ENCODE data around the gene C12orf50.
"Not testable (repeated sequence)": the region's sequence is repeated elsewhere in the genome, so short reads cannot be mapped to it uniquely, and the experiment has no call there.

C12orf50 gene

DNA sequence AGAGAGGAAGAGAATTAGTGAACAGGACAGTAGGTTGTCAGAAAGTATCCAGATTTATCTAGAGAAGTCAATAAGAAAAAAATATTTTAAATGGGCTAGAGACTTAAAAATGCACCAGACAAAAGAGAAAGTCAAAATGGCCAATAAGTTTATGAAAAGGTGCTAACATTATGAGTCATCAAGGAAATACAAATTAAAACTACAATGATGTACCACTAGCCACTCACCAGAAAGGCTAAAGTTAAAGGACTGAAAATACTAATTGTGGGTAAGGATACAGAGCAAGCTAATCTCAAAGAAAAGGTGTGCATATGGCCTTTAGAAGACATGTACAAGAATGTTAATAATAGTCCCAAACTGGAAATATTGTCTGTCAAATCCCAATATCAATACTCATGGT is 37.7 kb downstream of the C12orf50 start:
- in situ Hi-C loops (cut with HindIII; ENCODE audit: low sequenced_read_pairs) = no loop called here

DNA sequence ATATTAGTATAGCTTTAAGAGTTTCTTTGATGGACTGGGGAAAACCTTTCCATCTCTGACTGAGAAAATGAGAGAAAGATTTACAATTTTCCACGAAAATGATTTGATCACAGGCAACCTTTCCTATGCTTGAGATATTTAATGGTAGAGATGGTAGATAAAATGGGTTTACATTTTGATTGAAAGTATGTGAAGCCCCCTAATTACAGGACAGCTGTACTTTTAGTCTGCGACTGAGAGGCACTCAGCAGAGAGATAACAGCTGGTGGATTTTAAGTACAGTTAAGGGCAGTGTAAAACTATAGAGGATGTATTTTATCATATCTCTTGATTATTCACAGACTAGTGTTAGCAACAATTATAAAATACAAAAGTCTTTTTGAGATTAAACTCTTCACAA is 40.7 kb downstream of the C12orf50 start:
- in situ Hi-C loops (cut with HindIII; ENCODE audit: low sequenced_read_pairs) = no loop called here

DNA sequence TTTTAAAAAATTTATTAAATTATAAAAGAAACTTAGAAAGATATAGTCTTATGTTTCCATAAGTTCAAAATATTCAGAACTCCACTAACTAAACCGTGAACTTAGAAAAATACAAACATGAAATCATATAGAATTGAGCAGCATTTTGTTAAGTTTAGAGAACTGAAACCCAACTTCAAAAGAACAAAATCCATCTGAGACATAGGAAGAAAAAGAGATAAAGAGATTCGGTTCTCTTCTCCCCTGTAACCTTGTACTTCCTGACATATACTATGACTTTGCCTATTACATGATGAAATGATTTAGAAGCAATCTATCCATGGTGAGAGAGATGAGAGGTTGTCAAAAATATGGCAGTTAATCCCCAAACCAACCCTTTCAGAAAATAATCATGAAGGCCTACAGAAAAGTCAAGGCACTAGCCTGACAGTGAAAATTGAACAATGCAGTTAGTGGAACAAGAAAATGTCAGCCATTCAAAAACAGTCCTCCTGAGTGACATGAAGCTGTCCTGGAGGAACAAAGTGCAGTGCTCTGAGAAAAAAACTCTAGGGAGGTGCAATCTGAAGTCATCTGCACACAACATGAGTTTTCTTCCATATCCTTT is 44.0 kb downstream of the C12orf50 start:
- in situ Hi-C loops (cut with HindIII; ENCODE audit: low sequenced_read_pairs) = no loop called here

DNA sequence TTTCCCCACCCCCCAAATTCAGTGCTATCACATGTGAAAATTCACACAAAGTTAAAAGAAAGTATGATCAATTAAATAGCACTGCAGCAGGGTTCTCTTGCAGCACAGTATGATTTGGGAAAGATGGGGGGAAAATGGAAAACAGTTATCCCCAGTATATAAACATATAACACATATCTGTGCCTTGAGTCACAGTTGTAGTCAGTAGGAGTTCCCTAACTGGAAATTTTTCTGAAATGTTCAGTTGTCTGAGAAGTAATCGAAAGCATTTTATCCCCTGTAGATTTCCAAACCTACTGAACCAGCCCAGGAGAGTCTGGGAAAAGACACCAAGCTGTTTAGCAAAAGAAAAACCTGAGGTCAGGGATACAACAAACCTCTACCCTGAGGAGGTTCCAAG is 47.0 kb downstream of the C12orf50 start:
- in situ Hi-C loops (cut with HindIII; ENCODE audit: low sequenced_read_pairs) = no loop called here

DNA sequence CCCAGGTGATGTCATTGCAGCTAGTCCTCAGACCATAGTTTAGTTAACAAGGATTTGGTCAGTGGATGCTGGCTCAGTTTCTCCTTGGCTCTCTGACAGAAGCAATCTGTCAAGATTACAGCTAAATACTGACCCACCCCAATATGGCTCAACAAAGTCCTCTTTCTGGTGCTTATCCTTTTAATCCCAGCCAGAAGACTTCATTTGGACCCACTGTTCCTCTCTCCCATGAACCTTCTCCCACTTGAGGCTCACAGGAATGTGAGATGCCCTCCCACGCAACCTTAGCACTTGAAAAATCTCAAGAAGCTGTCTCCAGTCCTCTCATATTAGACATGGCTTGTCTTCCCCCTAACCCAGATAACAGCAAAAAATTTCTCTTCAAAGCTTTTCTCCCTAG is 47.7 kb downstream of the C12orf50 start:
- in situ Hi-C loops (cut with HindIII; ENCODE audit: low sequenced_read_pairs) = no loop called here

DNA sequence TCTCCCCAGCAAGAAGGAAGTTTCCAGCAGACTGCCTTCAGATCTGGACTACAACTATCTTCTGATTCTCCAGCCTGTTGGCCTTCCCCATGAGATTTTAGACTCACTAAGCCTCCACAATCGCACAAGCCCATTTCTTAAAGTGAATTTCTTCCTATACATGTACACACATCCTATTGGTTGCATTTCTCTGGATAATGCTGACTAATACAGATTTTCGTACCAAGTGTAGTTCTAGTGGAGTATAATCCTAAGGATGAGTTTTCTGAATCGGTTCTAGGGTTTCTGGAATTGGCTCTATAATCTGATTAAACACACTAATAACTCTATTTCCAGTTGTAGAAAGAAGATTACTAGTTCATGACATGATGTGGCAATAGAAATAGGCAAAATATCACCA is 53.3 kb downstream of the C12orf50 start:
- in situ Hi-C loops (cut with HindIII; ENCODE audit: low sequenced_read_pairs) = no loop called here

DNA sequence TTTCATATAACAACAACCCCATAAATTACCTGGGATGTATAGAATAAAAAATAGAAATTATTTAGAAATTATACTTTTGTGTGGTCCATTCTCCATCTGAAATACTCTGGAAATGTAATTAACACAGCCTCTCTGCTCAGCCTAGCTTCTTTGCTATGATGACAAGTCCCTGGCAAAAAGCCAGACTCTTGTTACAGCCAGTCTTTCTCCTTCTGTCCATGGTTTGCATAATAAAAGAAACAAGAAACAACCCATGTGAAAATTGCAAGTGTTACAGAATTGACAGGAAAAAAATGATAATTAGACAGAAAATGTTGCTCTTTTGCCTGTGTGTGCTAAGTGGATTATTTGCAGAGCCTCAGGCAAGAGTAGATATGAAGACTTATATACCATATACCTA is 61.3 kb downstream of the C12orf50 start:
- in situ Hi-C loops (cut with HindIII; ENCODE audit: low sequenced_read_pairs) = no loop called here

DNA sequence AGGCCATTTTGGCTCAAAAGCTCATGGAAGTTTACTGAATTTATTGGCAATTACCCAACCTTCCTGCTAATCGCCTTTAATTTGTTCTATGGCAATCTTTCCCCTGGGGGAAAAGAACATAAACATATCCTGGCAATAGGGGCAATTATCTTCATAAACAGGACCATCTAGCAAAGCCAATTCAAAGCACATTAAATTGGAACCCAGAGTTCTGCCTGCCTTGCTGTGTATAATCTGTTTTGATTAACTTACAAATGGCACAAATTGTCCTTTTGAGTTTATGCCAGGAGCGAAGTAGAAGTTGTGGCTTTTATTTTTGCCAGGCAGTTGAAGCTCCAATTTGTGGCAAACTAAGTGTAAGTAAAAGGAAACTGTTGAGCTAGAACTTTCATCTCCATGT is 68.6 kb downstream of the C12orf50 start:
- in situ Hi-C loops (cut with HindIII; ENCODE audit: low sequenced_read_pairs) = no loop called here

DNA sequence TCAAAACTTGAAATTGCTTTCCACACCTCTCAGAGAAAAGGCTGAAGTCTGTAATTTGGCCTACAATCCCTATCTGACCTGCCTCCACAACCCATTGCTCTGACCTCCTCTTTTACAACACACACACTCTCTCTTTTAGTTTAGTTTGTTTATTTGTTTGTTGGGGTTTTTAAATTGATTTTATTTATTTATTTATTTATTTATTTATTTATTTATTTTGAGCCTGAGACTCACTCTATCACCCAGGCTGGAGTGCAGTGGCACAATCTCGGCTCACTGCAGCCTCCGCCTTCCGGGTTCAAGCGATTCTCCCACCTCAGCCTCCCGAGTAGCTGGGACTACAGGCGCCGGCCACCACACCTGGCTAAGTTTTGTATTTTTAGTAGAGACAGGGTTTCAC is 75.2 kb downstream of the C12orf50 start:
- in situ Hi-C loops (cut with HindIII; ENCODE audit: low sequenced_read_pairs) = not testable (repeated sequence)

DNA sequence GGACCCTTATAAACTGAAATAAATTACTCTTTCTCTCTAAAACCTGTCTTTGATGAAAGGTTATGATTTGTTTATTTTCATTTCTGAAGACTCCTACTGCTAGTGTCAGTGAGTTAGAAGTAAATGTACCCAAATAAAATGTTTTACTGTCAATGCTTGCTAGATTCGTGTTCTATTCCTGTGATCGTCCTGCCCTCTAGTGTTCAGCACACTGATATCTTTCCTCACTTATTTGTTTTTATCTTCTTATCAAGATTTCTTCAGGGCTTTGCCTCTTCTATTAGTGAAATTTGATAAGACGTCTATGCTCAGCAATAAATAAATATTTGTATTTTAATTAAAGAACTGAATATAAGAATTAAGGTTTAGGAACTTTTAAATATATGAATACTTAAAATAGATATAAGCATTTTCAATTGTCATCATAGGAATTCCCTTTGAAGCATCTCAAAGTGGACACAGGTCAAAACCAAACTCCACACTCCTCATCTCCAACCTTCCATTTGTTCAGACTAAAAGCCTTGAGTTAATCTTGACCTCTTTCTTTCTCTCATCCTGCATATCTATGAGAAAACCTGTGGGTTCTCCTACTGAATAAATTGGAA is 75.8 kb downstream of the C12orf50 start:
- in situ Hi-C loops (cut with HindIII; ENCODE audit: low sequenced_read_pairs) = no loop called here

DNA sequence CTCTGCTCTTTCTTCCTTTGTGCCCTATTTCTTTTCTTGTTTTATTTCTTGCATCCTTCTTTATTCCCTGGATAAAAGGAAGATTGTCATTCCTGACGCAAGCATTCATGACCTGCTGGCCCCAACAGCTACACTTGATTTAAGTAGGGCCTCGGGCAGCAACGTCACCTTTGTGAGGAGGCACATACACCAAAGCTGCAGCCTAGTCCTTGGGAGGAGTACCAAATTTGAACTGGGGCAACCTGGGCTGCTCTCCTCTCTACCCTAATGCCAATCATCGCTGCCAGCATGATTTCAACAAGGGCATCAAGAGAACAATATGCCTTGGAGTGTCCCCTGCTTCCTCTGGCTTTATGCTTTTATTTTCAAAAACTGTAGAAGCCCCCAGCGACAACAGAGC is 76.4 kb downstream of the C12orf50 start:
- in situ Hi-C loops (cut with HindIII; ENCODE audit: low sequenced_read_pairs) = no loop called here

DNA sequence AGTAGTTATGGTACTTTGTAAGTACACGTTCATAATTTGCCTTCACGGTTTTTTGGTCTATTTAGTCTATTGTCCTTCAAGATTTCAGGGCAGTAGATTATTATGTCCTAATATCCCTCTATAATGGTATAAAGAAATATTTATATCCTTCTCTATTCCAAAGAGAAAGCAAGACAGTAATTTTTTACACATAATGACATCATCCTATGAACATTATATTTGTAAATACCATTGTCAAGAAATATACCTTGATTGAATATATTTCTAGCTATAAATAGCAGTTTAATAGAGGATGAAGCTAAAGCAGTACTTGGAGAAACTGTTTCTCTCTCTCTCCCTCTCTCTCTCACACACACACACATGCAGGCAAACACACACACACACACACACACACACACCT is 77.0 kb downstream of the C12orf50 start:
- in situ Hi-C loops (cut with HindIII; ENCODE audit: low sequenced_read_pairs) = no loop called here

DNA sequence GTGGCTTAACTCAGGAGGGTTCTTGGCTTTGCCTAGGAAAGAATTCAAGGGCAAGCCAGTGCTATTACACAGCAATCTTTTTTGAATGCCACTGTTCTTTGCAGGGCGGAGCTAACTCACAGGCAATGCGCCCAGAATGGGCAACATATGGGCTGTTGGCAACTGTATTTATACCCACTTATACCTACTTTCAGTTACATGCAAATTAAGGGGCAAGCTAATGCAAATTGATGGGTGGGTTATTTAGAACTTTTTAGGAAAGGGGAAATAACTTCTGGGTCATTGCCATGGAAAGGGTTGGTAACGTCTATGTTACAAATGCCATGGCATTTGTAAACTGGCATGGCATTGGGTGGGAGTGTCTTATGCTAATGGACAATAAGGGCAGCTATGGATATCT is 85.4 kb downstream of the C12orf50 start:
- in situ Hi-C loops (cut with HindIII; ENCODE audit: low sequenced_read_pairs) = no loop called here

DNA sequence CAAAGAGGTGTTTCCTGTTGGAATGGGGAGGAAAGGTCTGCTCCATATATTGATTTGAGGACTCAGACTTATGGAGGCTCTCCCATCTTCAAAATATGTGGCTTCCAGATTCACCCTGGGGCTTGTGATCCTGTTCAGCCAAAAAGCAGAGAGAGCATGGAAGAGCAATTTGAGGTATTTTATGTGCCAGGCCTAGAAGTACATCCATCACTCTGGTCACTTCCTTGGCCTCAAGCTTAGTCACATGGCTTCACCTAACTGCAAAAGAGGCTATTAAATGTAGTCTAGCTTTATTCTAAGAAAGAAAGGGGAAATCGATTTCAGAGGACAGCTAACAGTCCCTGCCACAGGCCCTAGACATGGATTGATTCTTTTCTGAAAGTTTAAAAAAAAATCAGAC is 86.2 kb downstream of the C12orf50 start:
- in situ Hi-C loops (cut with HindIII; ENCODE audit: low sequenced_read_pairs) = no loop called here

DNA sequence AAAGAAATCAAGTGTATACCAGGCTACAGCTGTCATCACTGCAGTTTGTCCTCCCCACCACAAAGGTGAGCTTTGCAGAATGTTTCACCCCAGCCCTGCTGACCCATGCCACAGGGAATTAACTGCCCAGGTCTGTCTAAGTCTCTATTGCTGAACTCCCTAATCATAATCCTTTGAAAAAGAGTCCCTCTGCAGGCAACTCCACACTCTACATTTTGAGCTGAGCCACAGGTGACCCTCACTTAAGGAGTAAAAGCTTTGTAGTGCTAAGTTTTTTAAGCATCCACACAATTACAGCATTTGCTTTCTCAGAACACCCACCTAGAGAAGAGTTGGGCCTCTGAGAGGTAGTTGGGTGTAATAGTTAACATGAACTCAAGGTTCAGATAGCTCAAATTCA is 90.0 kb downstream of the C12orf50 start:
- in situ Hi-C loops (cut with HindIII; ENCODE audit: low sequenced_read_pairs) = no loop called here

DNA sequence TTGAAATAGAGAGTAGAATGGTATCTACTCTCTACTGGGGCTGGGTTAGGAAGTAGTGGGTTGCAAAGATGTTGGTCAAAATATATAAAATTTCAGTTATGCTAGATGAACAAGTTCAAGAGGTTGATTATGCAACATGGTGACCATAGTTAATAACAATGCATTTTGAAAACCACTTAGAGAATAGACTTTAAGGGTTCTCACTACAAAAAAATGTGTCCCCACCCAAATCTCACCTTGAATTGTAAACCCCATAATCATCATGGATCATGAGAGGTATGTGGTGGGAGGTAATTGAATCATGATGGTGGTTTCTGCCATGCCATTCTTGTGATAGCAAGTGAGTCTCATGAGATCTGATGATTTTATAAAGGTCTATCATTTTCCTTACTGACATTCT is 94.0 kb downstream of the C12orf50 start:
- in situ Hi-C loops (cut with HindIII; ENCODE audit: low sequenced_read_pairs) = no loop called here

DNA sequence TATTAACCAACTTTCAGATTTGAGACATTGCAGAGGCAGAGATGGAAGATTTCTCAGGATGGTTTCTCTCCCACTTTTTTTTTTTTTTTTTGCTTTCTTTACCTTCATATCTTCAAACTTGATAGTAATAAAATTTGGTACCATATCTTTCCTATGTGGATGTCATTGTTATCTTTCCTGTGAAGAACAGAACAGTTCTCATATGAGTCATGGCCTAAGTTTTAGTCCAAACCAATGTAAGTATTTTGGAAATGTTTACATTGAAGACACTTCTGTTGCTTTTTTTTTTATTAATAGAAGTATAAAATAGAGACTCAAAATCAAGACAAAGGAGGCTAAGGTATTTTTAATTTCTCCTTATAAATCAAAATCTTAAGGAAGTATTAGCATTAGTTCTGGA is 95.2 kb downstream of the C12orf50 start:
- in situ Hi-C loops (cut with HindIII; ENCODE audit: low sequenced_read_pairs) = no loop called here

DNA sequence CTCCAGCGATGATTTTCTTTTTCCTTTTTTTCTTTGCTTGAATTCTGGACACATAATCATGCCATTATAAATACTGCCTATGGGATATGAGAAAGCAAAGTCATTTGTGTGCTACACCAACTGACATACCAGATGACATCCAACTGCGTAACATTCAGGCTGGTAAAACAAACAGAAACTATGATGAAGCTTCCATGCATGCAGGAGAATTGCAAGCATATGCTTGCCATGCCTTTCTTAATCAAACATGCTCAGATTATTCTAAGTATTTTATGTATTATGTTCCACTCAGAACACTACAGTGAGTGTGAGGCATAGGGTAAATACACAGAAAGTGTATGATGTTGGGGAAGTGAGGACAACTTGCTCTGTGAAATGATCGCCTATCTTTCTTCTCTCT is 97.4 kb downstream of the C12orf50 start:
- in situ Hi-C loops (cut with HindIII; ENCODE audit: low sequenced_read_pairs) = no loop called here

DNA sequence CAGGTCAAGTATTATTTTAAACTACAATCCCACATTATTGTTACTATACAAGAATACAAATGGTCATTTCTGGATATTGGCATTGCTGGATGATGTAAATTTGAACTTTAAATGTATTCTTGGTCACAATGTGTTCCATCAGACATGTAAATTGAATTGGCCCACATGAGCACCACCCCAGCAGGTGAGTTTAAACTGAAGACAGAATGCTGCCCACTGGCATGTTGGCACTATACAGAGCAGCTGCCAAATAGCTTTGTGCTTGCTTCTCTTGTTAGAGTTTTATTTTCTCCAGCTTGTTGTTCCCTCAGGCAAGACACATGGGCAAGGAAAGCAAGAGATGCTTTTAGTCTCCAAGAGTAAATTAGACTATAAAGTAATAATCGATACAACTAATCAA is 98.6 kb downstream of the C12orf50 start:
- in situ Hi-C loops (cut with HindIII; ENCODE audit: low sequenced_read_pairs) = no loop called here

Measured in DLD1 (cell line).